Muscle of arm (tissue), 12 donors: ENCODE results near the gene FBXO3. TPM values are rescaled to one million over a fixed set of nuclear protein-coding genes. Genes with fewer than 3 reads are reported as not detected.
"Not testable (repeated sequence)": the region's sequence is repeated elsewhere in the genome, so short reads cannot be mapped to it uniquely, and the experiment has no call there.

Experiments used
- DNase-seq: peaks from one replicate; pipeline ENCODE4 v3.0.0-alpha.2; 2013
- polyA plus RNA-seq, 12 donors: library from polyadenylated mRNA; unstranded; fragments of 120-200 nt; gene quantifications; one replicate each; pipeline ENCODE4 v1.2.1, GENCODE V29; 2013; ENCODE audit not compliant: insufficient read length in 12 of 12

The FBXO3 gene
- polyA plus RNA-seq, 12 donors, result 26.2 to 40.4 (median 32.8) TPM; not detected in 1

DNA sequence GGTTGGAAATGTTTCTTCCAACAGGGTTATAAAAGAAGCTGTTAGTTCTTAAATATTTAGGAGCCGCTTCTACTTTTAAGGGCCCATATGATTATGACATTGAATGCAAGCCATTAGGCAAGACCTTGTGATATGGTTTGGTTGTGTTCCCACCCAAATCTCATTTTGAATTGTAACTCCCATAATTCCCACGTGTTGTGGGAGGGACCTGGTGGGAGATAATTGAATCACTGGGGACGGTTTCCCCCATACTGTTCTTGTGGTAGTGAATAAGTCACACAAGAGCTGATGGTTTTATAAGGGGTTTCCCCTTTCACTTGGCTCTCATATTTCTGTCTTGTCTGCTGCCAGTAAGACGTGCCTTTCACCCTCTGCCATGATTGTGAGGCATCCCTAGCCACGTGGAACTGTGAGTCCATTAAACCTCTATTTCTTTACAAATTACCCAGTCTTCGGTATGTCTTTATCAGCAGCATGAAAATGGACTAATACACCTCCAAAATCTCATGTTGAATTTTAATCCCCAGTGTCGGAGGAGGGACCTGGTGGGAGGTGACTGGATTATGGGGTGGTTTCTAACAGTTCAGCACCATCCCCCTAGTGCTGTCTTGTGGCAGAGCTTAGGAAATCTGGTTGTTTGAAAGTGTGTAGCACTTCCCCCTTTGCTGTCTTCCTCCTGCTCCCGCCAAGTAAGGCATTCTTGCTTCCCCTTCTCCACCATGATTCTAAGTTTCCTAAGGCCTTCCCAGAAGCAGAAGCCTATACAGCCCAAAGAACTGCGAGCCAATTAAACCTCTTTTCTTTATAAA is 42.4 kb downstream of the FBXO3 start:
- DNase-seq, result no peak

DNA sequence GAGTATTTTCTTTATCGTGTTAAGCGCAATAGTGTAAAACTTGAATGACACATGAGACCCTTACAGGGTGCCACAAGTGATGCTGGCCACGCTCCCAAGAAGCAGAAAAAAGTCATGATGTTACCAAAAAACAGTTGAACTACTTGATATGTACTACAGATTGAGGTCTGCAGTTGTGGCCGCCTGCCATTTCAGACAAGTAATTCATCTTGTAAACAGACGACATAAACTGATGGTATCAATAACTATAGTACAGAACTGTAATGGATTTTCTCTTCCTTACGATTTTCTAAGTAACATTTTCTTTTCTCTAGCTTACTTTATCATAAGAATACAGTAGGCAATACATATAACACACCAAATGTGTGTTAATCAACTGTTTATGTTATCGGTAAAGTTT is 43.6 kb downstream of the FBXO3 start:
- DNase-seq, result no peak

- DNase-seq, result not testable (repeated sequence)
These were observed 45.2 kb downstream of the FBXO3 start for GRCh38 chr11:33729072-33729664.

DNA sequence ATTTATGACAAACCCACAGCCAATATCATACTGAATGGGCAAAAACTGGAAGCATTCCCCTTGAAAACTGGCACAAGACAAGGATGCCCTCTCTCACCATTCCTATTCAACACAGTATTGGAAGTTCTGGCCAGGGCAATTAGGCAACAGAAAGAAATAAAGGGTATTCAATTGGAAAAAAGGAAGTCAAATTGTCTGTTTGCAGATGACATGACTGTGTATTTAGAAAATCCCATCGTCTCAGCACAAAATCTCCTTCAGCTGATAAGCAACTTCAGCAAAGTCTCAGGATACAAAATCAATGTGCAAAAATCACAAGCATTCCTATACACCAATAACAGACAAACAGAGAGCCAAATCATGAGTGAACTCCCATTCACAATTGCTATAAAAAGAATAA is 46.8 kb downstream of the FBXO3 start:
- not testable (repeated sequence) for DNase-seq

GRCh38 chr11:33725496-33725895 is 48.8 kb downstream of the FBXO3 start:
- DNase-seq, result no peak

DNA sequence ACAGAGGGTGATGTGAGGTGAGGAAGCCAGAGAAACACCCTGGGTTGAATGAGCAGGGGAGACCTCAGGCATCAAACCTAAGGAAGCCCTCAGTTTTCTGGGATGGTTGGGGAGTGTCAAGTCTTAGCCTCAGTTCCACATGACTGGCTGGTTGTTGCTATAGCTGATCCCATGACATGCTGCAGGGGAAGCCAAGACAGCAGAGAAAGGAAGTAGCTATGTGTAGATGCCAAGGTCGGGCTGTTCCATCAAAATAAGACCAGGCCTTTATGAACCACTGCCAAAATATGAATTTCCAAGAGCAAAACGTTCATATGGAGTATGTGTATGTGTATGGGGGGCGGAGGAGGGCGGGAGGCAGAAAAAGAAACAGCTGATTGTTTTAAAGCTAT is 49.7 kb downstream of the FBXO3 start:
- no peak for DNase-seq

GRCh38 chr11:33723238-33723881 is 51.0 kb downstream of the FBXO3 start:
- no peak for DNase-seq

DNA sequence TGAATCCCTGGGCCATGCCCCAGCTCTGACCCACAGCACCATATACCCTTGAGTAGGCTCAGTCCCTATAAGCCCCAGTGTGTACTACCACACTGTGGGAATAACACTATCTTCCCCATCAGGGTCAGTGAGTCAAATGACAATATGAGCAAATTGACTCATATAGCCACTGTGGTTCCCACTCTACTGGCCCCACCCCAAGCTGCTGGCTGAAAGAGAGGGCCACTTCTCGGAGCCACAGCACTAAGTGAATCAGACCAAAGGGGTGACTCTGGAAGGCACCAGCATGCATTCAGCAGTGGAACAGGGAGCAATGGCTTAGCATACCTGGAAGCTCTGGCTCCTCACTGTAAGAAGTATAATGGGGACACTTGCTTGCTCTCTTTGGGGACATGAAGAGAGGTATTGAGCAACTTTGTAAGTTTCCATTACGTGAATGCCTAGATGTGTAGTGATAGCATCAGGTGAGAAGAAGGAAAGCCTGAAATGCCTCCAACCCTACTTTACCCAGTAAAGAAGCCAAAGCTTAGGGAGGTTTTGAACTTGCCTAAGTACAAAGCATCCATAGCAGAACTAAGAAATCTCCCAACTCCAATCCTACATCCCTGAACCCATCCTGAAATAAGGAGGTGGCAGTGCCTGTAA is 51.6 kb downstream of the FBXO3 start:
- DNase-seq, result no peak

GRCh38 chr11:33721984-33722383 is 52.3 kb downstream of the FBXO3 start:
- no peak for DNase-seq

DNA sequence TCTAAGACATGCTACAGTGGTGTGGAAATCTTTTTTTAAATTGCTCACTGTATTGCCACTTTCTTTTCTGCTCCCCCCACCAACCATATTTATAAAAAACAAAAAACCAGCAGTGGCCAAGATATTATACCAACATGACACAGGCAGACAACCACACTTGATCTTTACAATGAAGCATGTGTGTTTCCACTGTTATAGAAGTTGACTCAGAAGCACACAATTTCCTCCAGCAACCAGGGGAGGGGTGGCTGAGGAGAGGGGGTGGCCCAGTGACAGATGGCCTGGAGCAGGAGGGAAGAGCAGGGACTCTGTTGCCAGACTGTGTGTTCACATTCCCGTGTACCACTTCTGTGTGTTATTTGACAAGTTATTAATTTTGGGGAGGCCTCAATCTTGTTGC is 52.9 kb downstream of the FBXO3 start:
- no peak for DNase-seq

DNA sequence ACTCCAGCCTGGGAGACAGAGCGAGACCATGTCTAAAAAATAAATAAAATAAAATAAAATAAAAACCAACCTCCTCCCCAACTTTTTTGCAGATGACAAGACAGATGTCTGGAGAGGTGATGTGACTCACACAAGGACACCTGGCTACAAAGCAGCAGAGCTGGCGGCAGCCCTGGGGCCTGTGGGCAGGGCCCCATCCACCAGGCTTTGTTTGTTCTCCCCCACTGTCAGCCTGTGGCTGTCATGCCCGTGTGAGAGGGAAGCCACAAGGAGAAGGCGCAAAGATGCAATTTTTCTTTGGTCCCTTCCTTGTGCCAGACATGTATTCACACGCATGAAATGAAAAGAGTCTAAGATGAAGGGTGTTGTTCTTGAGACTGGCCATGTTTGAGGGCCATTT is 54.7 kb downstream of the FBXO3 start:
- DNase-seq, result no peak

GRCh38 chr11:33718440-33718839 is 55.9 kb downstream of the FBXO3 start:
- DNase-seq, result no peak

DNA sequence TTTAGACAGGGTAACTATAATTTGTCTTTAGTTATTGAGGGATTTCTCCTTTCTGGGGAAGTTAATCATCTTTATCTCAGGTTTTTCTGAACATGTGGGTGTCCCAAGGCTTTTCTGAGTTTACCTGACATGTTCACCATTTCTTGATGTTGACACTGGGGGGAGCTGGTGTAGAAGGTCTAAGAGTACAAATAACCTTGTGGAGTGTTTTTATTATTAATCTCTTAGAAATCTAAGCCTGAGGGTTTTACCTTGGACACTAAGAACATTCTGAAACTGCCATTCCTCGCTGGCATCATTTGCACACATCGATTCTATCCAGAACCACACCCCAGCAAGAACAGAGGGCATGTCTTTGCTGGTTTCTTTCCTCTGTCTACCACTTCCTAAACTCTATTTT is 58.1 kb downstream of the FBXO3 start:
- DNase-seq, result no peak

DNA sequence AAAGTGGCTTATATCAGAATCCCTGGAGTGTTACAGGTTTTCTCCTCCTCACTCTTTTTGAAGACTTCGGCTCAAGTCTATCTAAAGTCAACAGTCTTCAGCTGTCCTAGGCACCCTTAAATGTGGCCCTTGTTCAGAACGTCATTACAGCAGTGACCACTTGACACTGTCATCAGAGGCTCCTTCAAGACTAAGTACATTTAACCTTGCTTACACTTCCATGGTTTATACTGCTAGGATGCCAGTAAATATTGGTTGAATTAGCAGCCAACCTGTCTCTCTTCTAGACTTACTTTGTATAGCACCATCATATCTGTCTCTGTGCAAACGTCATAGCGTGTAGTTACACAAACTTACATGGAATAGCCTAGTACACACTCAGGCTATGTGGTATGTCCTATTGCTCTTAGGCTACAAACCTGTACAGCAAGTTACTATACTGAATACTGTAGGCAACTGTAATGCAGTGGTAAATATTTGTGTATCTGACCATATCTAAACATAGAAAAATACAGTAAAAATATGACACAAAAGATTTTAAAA is 60.4 kb downstream of the FBXO3 start:
- no peak for DNase-seq

GRCh38 chr11:33713151-33713855 is 61.0 kb downstream of the FBXO3 start:
- DNase-seq, result no peak

- DNase-seq, result no peak
These were observed 61.9 kb downstream of the FBXO3 start for GRCh38 chr11:33712436-33712835.

DNA sequence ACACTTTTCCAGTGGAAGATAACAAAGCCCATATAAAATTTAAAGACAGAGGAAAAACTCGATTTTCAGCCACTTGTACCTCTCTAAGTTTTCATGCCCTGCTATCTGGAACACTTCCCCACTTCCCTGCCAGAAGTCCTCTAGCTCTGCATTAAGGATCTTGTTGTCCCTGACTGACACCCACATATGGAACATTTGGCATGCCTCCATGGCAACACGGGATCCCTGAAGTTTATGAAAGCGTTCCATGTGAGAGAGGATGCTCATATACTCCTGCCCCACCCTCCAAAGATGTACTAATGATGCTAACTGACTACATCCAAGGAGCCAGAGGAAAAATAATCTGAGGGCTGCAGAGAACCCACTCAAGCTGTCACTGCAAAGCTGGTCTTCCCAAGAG is 64.9 kb downstream of the FBXO3 start:
- DNase-seq, result no peak

GRCh38 chr11:33708985-33709384 is 65.3 kb downstream of the FBXO3 start:
- no peak for DNase-seq

DNA sequence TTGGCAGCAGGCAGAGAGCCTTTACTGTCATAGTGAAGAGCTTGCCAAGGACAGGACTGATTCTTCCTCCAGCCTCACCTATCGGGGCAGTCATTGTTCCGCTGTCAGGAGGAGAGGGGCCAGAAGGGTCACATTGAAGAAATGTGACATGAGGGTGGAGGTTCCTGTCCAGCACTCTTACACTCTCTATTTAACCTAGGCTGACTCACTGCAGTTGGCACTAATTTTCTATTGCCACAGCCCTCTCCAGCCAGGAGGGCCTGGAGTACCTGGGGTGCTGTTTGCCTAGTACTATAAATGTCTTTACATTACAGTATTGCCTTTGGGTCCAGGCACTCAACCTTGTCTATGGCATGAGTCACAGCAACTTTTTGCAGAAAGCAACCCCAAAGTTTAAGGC is 66.5 kb downstream of the FBXO3 start:
- not testable (repeated sequence) for DNase-seq

- no peak for DNase-seq
These were observed 67.4 kb downstream of the FBXO3 start for GRCh38 chr11:33706966-33707365.

DNA sequence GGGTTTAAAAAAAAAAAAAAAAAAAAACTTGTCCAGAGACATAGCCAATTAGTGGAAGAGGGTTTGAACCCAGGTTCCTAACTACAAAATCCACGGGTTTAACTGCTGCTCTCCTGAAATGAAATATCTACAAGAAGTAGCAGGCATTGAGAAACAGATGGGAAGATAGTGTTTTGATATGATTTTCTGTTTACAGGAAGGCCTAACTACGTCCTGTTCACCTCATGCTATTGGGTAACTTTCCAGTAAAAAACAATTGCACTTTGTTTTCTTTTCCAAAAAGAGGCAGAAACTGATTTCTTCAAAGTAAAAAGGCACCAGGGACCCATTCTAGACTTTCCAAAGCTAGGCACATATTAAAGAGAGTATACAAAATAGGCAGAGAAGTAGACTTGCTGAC is 67.8 kb downstream of the FBXO3 start:
- no peak for DNase-seq
